SH-SY5Y (cell line): ENCODE results near the gene ADRM1.

ENCODE experiments used
- GATA2 ChIP-seq: IDR thresholded peaks from 2 replicates; pipeline ENCODE4 v1.6.1; 2011; ENCODE audit warnings: mild to moderate bottlenecking, low read depth, low read length
- GATA3 ChIP-seq: IDR thresholded peaks from 2 replicates; pipeline ENCODE4 v1.6.1; 2011; ENCODE audit warnings: low read depth, mild to moderate bottlenecking, low read length, moderate library complexity

DNA sequence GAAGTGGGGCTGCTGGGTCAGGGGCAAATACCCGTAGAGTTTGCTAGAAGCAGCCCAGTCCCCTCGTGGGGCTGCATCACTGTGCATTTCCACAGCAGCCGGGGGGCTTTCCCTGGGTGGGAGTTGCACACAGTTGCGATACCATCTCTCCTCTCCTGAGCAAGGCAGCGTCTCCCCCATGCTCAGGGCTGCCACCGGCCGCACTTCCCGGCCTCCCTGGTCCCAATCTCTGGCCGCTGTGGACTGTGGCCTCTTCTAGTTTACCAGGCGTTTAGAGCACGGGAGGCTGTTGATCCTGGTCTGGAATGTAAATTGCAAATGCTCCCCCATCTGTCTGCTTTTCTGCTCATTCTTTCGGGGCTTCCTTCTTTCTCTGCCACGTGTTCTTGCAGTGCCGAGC lies 33.4 kb upstream of the ADRM1 start:
- no peak for TF ChIP-seq GATA2
- no peak for TF ChIP-seq GATA3
